Ovary (tissue), 3 donors: ENCODE data around the gene COL18A1.

Experiments
- EP300 ChIP-seq: sonication (generic); formaldehyde crosslinking; IDR thresholded peaks from one replicate; pipeline ENCODE4 v1.6.1; 2017; ENCODE audit warnings: antibody characterized with exemption
- POLR2A ChIP-seq: fragments of 450-650 bp; IDR thresholded peaks from one replicate; pipeline ENCODE4 v1.6.1; 2017; ENCODE audit warnings: antibody characterized with exemption, mild to moderate bottlenecking, moderate library complexity
- TF ChIP-seq, protein P1 (sequence below), 3 donors: fragments of 450-650 bp in 2 of 3; fragments of 200-600 bp in 1 of 3; IDR thresholded peaks; one replicate each; pipeline versions ENCODE4 v1.5.1 to v1.8.0; 2016 to 2022; ENCODE audit warnings: antibody characterized with exemption in 3 of 3, mild to moderate bottlenecking in 1 of 3
- donor health status: DM: no; HTN: no; CAD: no.

DNA sequence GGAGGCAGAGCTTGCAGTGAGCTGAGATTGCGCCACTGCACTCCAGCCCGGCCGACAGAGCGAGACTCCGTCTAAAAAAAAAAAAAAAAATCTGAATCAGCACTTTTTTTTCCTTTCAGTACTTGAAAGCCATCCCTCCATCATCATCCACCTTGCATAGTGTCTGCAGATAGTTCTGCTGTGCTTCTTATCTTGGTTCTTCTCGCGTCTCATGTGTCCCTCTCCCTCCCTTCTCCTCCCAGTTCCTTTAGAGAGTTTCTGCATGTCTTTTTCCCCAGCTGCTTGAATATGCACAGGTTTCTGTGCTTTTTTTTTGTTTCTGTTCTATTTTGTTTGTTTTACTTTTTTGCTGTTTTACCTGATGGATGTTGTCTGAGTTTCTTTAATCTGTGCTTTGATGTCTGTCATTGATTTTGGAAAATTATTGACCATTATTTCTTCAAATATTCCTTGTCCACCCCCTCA is 3.9 kb upstream of the COL18A1 start:
- TF ChIP-seq, protein P1, sequence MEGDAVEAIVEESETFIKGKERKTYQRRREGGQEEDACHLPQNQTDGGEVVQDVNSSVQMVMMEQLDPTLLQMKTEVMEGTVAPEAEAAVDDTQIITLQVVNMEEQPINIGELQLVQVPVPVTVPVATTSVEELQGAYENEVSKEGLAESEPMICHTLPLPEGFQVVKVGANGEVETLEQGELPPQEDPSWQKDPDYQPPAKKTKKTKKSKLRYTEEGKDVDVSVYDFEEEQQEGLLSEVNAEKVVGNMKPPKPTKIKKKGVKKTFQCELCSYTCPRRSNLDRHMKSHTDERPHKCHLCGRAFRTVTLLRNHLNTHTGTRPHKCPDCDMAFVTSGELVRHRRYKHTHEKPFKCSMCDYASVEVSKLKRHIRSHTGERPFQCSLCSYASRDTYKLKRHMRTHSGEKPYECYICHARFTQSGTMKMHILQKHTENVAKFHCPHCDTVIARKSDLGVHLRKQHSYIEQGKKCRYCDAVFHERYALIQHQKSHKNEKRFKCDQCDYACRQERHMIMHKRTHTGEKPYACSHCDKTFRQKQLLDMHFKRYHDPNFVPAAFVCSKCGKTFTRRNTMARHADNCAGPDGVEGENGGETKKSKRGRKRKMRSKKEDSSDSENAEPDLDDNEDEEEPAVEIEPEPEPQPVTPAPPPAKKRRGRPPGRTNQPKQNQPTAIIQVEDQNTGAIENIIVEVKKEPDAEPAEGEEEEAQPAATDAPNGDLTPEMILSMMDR (IDR thresholded peaks at IDR 0.05), result no peak
- TF ChIP-seq EP300 (no peak), POLR2A (no peak)
